Neuron (in vitro differentiated cells): ENCODE results near the gene CCDC70.
"Not testable (repeated sequence)": the region's sequence is repeated elsewhere in the genome, so short reads cannot be mapped to it uniquely, and the experiment has no call there.

Experiments
- H2AFZ ChIP-seq: one replicate; pipeline ENCODE4 v1.6.1; 2013; ENCODE audit warnings: low read depth, mild to moderate bottlenecking, inconsistent platforms, low read length, moderate library complexity
- H3K27me3 ChIP-seq: one replicate; pipeline ENCODE4 v1.6.1; 2013; ENCODE audit warnings: low read length; ENCODE audit not compliant: insufficient read depth
- H3K36me3 ChIP-seq: one replicate; pipeline ENCODE4 v1.6.1; 2013; ENCODE audit warnings: low read length; ENCODE audit not compliant: insufficient read depth
- H3K4me1 ChIP-seq: one replicate; pipeline ENCODE4 v1.6.1; 2013; ENCODE audit warnings: low read length; ENCODE audit not compliant: insufficient read depth
- H3K4me3 ChIP-seq: 2 replicates; pipeline ENCODE4 v1.5.1; 2013; ENCODE audit warnings: mild to moderate bottlenecking, low read length, moderate library complexity
- H3K9me3 ChIP-seq: one replicate; pipeline ENCODE4 v1.6.1; 2013; ENCODE audit warnings: low read length

Gene CCDC70

GRCh38 chr13:51823359-51823758 is 38.4 kb upstream of the CCDC70 start:
- no peaks in the 10 kb centered on the region for H3K36me3 ChIP-seq
- H3K27me3 ChIP-seq, result peaks cover 24% of the 10 kb centered on the region
- no peak overlapping the region for H2AFZ ChIP-seq
- no peaks in the 10 kb centered on the region for H3K9me3 ChIP-seq
- no peaks in the 10 kb centered on the region for H3K4me1 ChIP-seq
- H3K4me3 ChIP-seq, result no peak overlapping the region

GRCh38 chr13:51823863-51824262 is 37.9 kb upstream of the CCDC70 start:
- Histone ChIP-seq H3K4me1 (no peaks in the 10 kb centered on the region), H3K27me3 (peaks cover 23% of the 10 kb centered on the region)

GRCh38 chr13:51824712-51825111 is 37.1 kb upstream of the CCDC70 start:
- not testable (repeated sequence) for H3K4me1 ChIP-seq, H3K36me3 ChIP-seq, H3K9me3 ChIP-seq, H3K4me3 ChIP-seq, H2AFZ ChIP-seq
- H3K27me3 ChIP-seq, result peaks cover 17% of the 10 kb centered on the region

More at GRCh38 chr13:51823863-51824262, 37.9 kb upstream of the CCDC70 start:
- Histone ChIP-seq H3K9me3 (no peaks in the 10 kb centered on the region), H2AFZ (no peak overlapping the region), H3K36me3 (no peaks in the 10 kb centered on the region), H3K4me3 (no peak overlapping the region)

GRCh38 chr13:51825165-51825592 is 36.6 kb upstream of the CCDC70 start:
- H3K4me1 ChIP-seq, result no peaks in the 10 kb centered on the region
- H3K4me3 ChIP-seq, result no peak overlapping the region
- H2AFZ ChIP-seq, result no peak overlapping the region
- H3K9me3 ChIP-seq, result no peaks in the 10 kb centered on the region
- H3K36me3 ChIP-seq, result no peaks in the 10 kb centered on the region
- H3K27me3 ChIP-seq, result peaks cover 16% of the 10 kb centered on the region

GRCh38 chr13:51825681-51826254 is 36.0 kb upstream of the CCDC70 start:
- no peaks in the 10 kb centered on the region for H3K4me1 ChIP-seq
- H3K9me3 ChIP-seq, result no peaks in the 10 kb centered on the region
- H3K27me3 ChIP-seq, result peaks cover 13% of the 10 kb centered on the region
- H2AFZ ChIP-seq, result no peak overlapping the region
- H3K4me3 ChIP-seq, result no peak overlapping the region
- H3K36me3 ChIP-seq, result no peaks in the 10 kb centered on the region

GRCh38 chr13:51826606-51827005 is 35.2 kb upstream of the CCDC70 start:
- peaks cover 13% of the 10 kb centered on the region for H3K27me3 ChIP-seq
- no peaks in the 10 kb centered on the region for H3K9me3 ChIP-seq
- no peak overlapping the region for H2AFZ ChIP-seq
- H3K4me3 ChIP-seq, result no peak overlapping the region
- no peaks in the 10 kb centered on the region for H3K4me1 ChIP-seq
- H3K36me3 ChIP-seq, result no peaks in the 10 kb centered on the region

GRCh38 chr13:51827254-51827653 is 34.5 kb upstream of the CCDC70 start:
- H3K36me3 ChIP-seq, result no peaks in the 10 kb centered on the region
- no peak overlapping the region for H2AFZ ChIP-seq
- H3K9me3 ChIP-seq, result no peaks in the 10 kb centered on the region
- no peaks in the 10 kb centered on the region for H3K4me1 ChIP-seq
- H3K27me3 ChIP-seq, result peaks cover 13% of the 10 kb centered on the region
- no peak overlapping the region for H3K4me3 ChIP-seq

- Histone ChIP-seq H3K36me3 (no peaks in the 10 kb centered on the region), H2AFZ (no peak overlapping the region), H3K27me3 (peaks cover 13% of the 10 kb centered on the region), H3K9me3 (no peaks in the 10 kb centered on the region), H3K4me3 (no peak overlapping the region), H3K4me1 (no peaks in the 10 kb centered on the region)
Measured at GRCh38 chr13:51828730-51829567, 32.8 kb upstream of the CCDC70 start.

- Histone ChIP-seq H3K36me3 (no peaks in the 10 kb centered on the region), H3K4me1 (no peaks in the 10 kb centered on the region), H3K27me3 (peaks cover 13% of the 10 kb centered on the region), H2AFZ (no peak overlapping the region), H3K9me3 (no peaks in the 10 kb centered on the region), H3K4me3 (no peak overlapping the region)
Measured at GRCh38 chr13:51829568-51829899, 32.2 kb upstream of the CCDC70 start.

- Histone ChIP-seq H2AFZ (no peak overlapping the region), H3K9me3 (no peaks in the 10 kb centered on the region), H3K36me3 (no peaks in the 10 kb centered on the region), H3K27me3 (peaks cover 13% of the 10 kb centered on the region), H3K4me1 (no peaks in the 10 kb centered on the region), H3K4me3 (no peak overlapping the region)
Measured at GRCh38 chr13:51831519-51831918, 30.2 kb upstream of the CCDC70 start.

GRCh38 chr13:51832471-51833152 is 29.2 kb upstream of the CCDC70 start:
- H3K9me3 ChIP-seq, result no peaks in the 10 kb centered on the region
- no peak overlapping the region for H2AFZ ChIP-seq
- H3K4me3 ChIP-seq, result no peak overlapping the region
- H3K36me3 ChIP-seq, result no peaks in the 10 kb centered on the region
- peaks cover 7% of the 10 kb centered on the region for H3K27me3 ChIP-seq
- no peaks in the 10 kb centered on the region for H3K4me1 ChIP-seq

- no peaks in the 10 kb centered on the region for H3K9me3 ChIP-seq
- H3K36me3 ChIP-seq, result no peaks in the 10 kb centered on the region
- H3K4me1 ChIP-seq, result no peaks in the 10 kb centered on the region
- no peak overlapping the region for H3K4me3 ChIP-seq
- H2AFZ ChIP-seq, result no peak overlapping the region
- H3K27me3 ChIP-seq, result no peaks in the 10 kb centered on the region
Measured at GRCh38 chr13:51833980-51834379, 27.8 kb upstream of the CCDC70 start.

- no peaks in the 10 kb centered on the region for H3K27me3 ChIP-seq
- H3K4me1 ChIP-seq, result no peaks in the 10 kb centered on the region
- no peak overlapping the region for H2AFZ ChIP-seq
Measured at GRCh38 chr13:51834581-51835171, 27.1 kb upstream of the CCDC70 start.

More at GRCh38 chr13:51834581-51835171, 27.1 kb upstream of the CCDC70 start:
- Histone ChIP-seq H3K4me3 (no peak overlapping the region), H3K36me3 (no peaks in the 10 kb centered on the region), H3K9me3 (no peaks in the 10 kb centered on the region)
